Measurements from ENCODE around the gene MRPL4. TPM values are rescaled to one million over a fixed set of nuclear protein-coding genes. Genes with fewer than 3 reads are reported as not detected.

The MRPL4 gene
- total RNA-seq, 1 donor from 2014 or later: 77.0 TPM

- H3K4me3 ChIP-seq: no peak overlapping the region
- no peak for TF ChIP-seq CTCF (IDR thresholded peaks at IDR 0.05; ENCODE audit: borderline replicate concordance)
- peaks cover 6% of the 10 kb centered on the region for H3K9me3 ChIP-seq (replicated peaks)
- H3K36me3 ChIP-seq: no peaks in the 10 kb centered on the region
- H3K27me3 ChIP-seq (ENCODE audit: low read depth): no peaks in the 10 kb centered on the region
- intact Hi-C loops (cut with micrococcal nuclease): no loop called here
- DNase-seq: no peak
- H3K4me1 ChIP-seq: no peaks in the 10 kb centered on the region
- no peak overlapping the region for H3K27ac ChIP-seq (replicated peaks)
Measured at GRCh38 chr19:10209315-10209714, 42.7 kb upstream of the MRPL4 start.

GRCh38 chr19:10211061-10211460 is 41.0 kb upstream of the MRPL4 start:
- H3K36me3 ChIP-seq: no peaks in the 10 kb centered on the region
- H3K27me3 ChIP-seq (ENCODE audit: low read depth): no peaks in the 10 kb centered on the region
- H3K9me3 ChIP-seq (replicated peaks): peaks cover 6% of the 10 kb centered on the region
- DNase-seq: no peak
- no peaks in the 10 kb centered on the region for H3K4me1 ChIP-seq
- no peak overlapping the region for H3K27ac ChIP-seq (replicated peaks)
- intact Hi-C loops (cut with micrococcal nuclease): no loop called here
- TF ChIP-seq CTCF (IDR thresholded peaks at IDR 0.05; ENCODE audit: borderline replicate concordance): no peak
- no peak overlapping the region for H3K4me3 ChIP-seq

GRCh38 chr19:10211691-10212090 is 40.3 kb upstream of the MRPL4 start:
- H3K36me3 ChIP-seq: no peaks in the 10 kb centered on the region
- H3K27me3 ChIP-seq (ENCODE audit: low read depth): no peaks in the 10 kb centered on the region
- no peaks in the 10 kb centered on the region for H3K4me1 ChIP-seq
- no peak for DNase-seq
- H3K4me3 ChIP-seq: no peak overlapping the region
- no peak for TF ChIP-seq CTCF (IDR thresholded peaks at IDR 0.05; ENCODE audit: borderline replicate concordance)
- peaks cover 6% of the 10 kb centered on the region for H3K9me3 ChIP-seq (replicated peaks)
- intact Hi-C loops (cut with micrococcal nuclease): no loop called here
- no peak overlapping the region for H3K27ac ChIP-seq (replicated peaks)

- intact Hi-C loops (cut with micrococcal nuclease): no loop called here
- Histone ChIP-seq H3K27ac (replicated peaks) (no peak overlapping the region), H3K4me1 (no peaks in the 10 kb centered on the region), H3K4me3 (no peak overlapping the region), H3K27me3 (ENCODE audit: low read depth) (no peaks in the 10 kb centered on the region), H3K36me3 (no peaks in the 10 kb centered on the region), H3K9me3 (replicated peaks) (no peaks in the 10 kb centered on the region)
- DNase-seq: no peak
- no peak for TF ChIP-seq CTCF (IDR thresholded peaks at IDR 0.05; ENCODE audit: borderline replicate concordance)
Measured at GRCh38 chr19:10214784-10215183, 37.2 kb upstream of the MRPL4 start.

GRCh38 chr19:10217085-10217484 is 34.9 kb upstream of the MRPL4 start:
- Histone ChIP-seq H3K27ac (replicated peaks) (no peak overlapping the region), H3K36me3 (no peaks in the 10 kb centered on the region), H3K4me3 (no peak overlapping the region), H3K9me3 (replicated peaks) (no peaks in the 10 kb centered on the region), H3K4me1 (peaks cover 7% of the 10 kb centered on the region), H3K27me3 (ENCODE audit: low read depth) (no peaks in the 10 kb centered on the region)
- DNase-seq: no peak
- intact Hi-C loops (cut with micrococcal nuclease): no loop called here
- no peak for TF ChIP-seq CTCF (IDR thresholded peaks at IDR 0.05; ENCODE audit: borderline replicate concordance)

- Histone ChIP-seq H3K36me3 (peaks cover 11% of the 10 kb centered on the region), H3K27me3 (ENCODE audit: low read depth) (no peaks in the 10 kb centered on the region), H3K4me3 (no peak overlapping the region), H3K4me1 (peaks cover 7% of the 10 kb centered on the region), H3K27ac (replicated peaks) (no peak overlapping the region), H3K9me3 (replicated peaks) (no peaks in the 10 kb centered on the region)
- peak; percentile 16 for TF ChIP-seq CTCF (IDR thresholded peaks at IDR 0.05; ENCODE audit: borderline replicate concordance)
- no peak for DNase-seq
- intact Hi-C loops (cut with micrococcal nuclease): no loop called here
Measured at GRCh38 chr19:10219678-10220077, 32.3 kb upstream of the MRPL4 start.
